Stimulated activated CD4-positive, alpha-beta T cell treated with anti-CD3 and anti-CD28 coated beads, Interleukin-2, amount 100 ng/mL, for 4 hours (primary cell): ENCODE measurements around the gene MROH7.

Experiments used
- DNase-seq: peaks from one replicate; pipeline ENCODE4 v3.0.0-alpha.2; 2020; ENCODE audit warnings: low read depth

MROH7 gene

GRCh38 chr1:54742282-54742681, 100.7 kb downstream of the MROH7 start:
- DNase-seq, result no peak

- no peak for DNase-seq
These were observed 102.0 kb downstream of the MROH7 start for GRCh38 chr1:54743416-54744226.

GRCh38 chr1:54744696-54745095, 103.1 kb downstream of the MROH7 start:
- DNase-seq, result no peak

- no peak for DNase-seq
These were observed 103.7 kb downstream of the MROH7 start for GRCh38 chr1:54745274-54745673.

- DNase-seq, result no peak
These were observed 104.3 kb downstream of the MROH7 start for GRCh38 chr1:54745864-54746263.

- DNase-seq, result no peak
These were observed 106.7 kb downstream of the MROH7 start for GRCh38 chr1:54748094-54748835.

GRCh38 chr1:54750596-54750995, 109.0 kb downstream of the MROH7 start:
- no peak for DNase-seq

GRCh38 chr1:54751426-54751825, 109.8 kb downstream of the MROH7 start:
- DNase-seq, result no peak

GRCh38 chr1:54754045-54754444, 112.5 kb downstream of the MROH7 start:
- no peak for DNase-seq

GRCh38 chr1:54754486-54755285, 113.1 kb downstream of the MROH7 start:
- no peak for DNase-seq

- DNase-seq, result no peak
These were observed 116.2 kb downstream of the MROH7 start for GRCh38 chr1:54757833-54758232.

- no peak for DNase-seq
These were observed 117.2 kb downstream of the MROH7 start for GRCh38 chr1:54758678-54759348.
